A673 (cell line): ENCODE data around the gene OLA1. TPM values are rescaled to one million over a fixed set of nuclear protein-coding genes. Genes with fewer than 3 reads are reported as not detected.
"Not testable (repeated sequence)": the region's sequence is repeated elsewhere in the genome, so short reads cannot be mapped to it uniquely, and the experiment has no call there.

Experiments
- BruUV-seq: library from RNA; stranded (reverse); fragments of 400-500 nt; replicated peaks from 2 replicates; lab custom pipeline; 2021; lab: Mats Ljungman, UMichigan
- CTCF ChIA-PET: fragments of 300-600 bp; sonication (Branson Sonifier 250); formaldehyde crosslinking; loops from one replicate; lab custom pipeline; 2022; ENCODE audit warnings: antibody characterized with exemption; lab: Charles Lee
- POLR2A ChIA-PET: fragments of 300-600 bp; sonication (Branson Sonifier 250); formaldehyde crosslinking; loops from one replicate; lab custom pipeline; 2022; ENCODE audit warnings: antibody characterized with exemption; ENCODE audit not compliant: low non-redundant PET; lab: Charles Lee
- DNase-seq: peaks from one replicate; pipeline ENCODE4 v3.0.0-alpha.2; 2015; ENCODE audit warnings: low spot score
- H3K27ac ChIP-seq: fragments of 200-600 bp; sonication (generic); 2 replicates; pipeline ENCODE4 v1.5.1; 2016; ENCODE audit warnings: mixed run types, low read depth, mild to moderate bottlenecking, mixed read lengths, antibody characterized with exemption, low read length; ENCODE audit not compliant: poor library complexity, severe bottlenecking
- H3K27me3 ChIP-seq: fragments of 200-600 bp; sonication (generic); replicated peaks from 2 replicates; pipeline ENCODE4 v1.6.1; 2017; ENCODE audit warnings: mixed run types, low read depth, mild to moderate bottlenecking, mixed read lengths, antibody characterized with exemption, low read length; ENCODE audit not compliant: insufficient read depth, poor library complexity
- H3K36me3 ChIP-seq: fragments of 200-600 bp; sonication (generic); 2 replicates; pipeline ENCODE4 v1.6.1; 2016; ENCODE audit warnings: mixed run types, mild to moderate bottlenecking, mixed read lengths, antibody characterized with exemption, low read length; ENCODE audit not compliant: insufficient read depth, poor library complexity, severe bottlenecking
- H3K4me1 ChIP-seq: fragments of 200-600 bp; sonication (generic); 2 replicates; pipeline ENCODE4 v1.6.1; 2017; ENCODE audit warnings: mixed run types, mild to moderate bottlenecking, mixed read lengths, antibody characterized with exemption, low read length; ENCODE audit not compliant: insufficient read depth, poor library complexity, severe bottlenecking
- H3K4me3 ChIP-seq: fragments of 200-600 bp; sonication (generic); 2 replicates; pipeline ENCODE4 v1.5.1; 2016; ENCODE audit warnings: low read depth, mixed run types, mild to moderate bottlenecking, mixed read lengths, low read length; ENCODE audit not compliant: poor library complexity, severe bottlenecking
- H3K9me3 ChIP-seq: fragments of 200-600 bp; sonication (generic); 2 replicates; pipeline ENCODE4 v1.6.1; 2016; ENCODE audit warnings: mixed run types, low read depth, mild to moderate bottlenecking, mixed read lengths, antibody characterized with exemption, low read length; ENCODE audit not compliant: poor library complexity, severe bottlenecking
- EZH2 ChIP-seq: fragments of 200-600 bp; sonication (generic); IDR thresholded peaks from 2 replicates; pipeline ENCODE4 v1.6.1; 2017; ENCODE audit warnings: borderline replicate concordance, low read depth, mild to moderate bottlenecking, mixed read lengths, antibody characterized with exemption, low read length; ENCODE audit not compliant: poor library complexity, severe bottlenecking
- intact Hi-C: fragments of 100-400 bp; cut with micrococcal nuclease; formaldehyde crosslinking; loops from one replicate; pipeline ENCODE4 v1.10.0; 2022; ENCODE audit not compliant: unreplicated experiment
- total RNA-seq: library from RNA; stranded (reverse); gene quantifications from 2 replicates; pipeline ENCODE4 v1.2.3, GENCODE V29; 2021
- TF ChIP-seq, protein P1 (sequence below): fragments of 300-800, 200-600 bp; sonication (generic); conservative IDR thresholded peaks from 2 replicates; pipeline ENCODE4 v1.5.1; 2017; ENCODE audit warnings: low read depth, mild to moderate bottlenecking, antibody characterized with exemption, low read length, moderate library complexity, mixed read lengths

The OLA1 gene
- total RNA-seq, 1 experiment from 2014 or later: 174 TPM

DNA sequence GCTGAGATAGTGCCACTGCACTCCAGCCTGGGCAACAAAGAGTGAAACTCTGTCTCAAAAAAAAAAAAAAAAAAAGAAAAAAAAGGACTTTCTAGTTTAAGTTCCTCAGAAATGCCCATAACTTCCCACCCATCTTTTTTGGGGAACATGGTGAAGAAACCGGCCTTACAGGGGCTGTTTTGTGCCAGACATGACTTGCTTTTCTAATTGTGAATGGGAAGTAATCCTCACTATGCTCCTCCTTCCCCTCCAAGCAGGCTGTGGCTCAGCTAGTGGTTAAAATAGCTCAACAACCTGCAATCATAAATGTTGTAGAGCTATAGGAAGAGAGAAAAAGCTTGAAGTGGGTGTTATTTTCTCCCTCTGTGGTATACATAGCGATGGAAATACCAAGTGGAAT is 34.1 kb upstream of the OLA1 start:
- H3K27ac ChIP-seq: no peak overlapping the region
- ChIA-PET POLR2A (interaction anchor here (0.7 kb wide), 1 partner anchor 664 kb away, joined by 3 read pairs; no protein-coding TSS in a partner anchor), CTCF (interaction anchor here (0.6 kb wide), 1 partner anchor 881 kb away, joined by 6 read pairs; no protein-coding TSS in a partner anchor)
- no peak overlapping the region for H3K4me3 ChIP-seq
- TF ChIP-seq, protein P1, sequence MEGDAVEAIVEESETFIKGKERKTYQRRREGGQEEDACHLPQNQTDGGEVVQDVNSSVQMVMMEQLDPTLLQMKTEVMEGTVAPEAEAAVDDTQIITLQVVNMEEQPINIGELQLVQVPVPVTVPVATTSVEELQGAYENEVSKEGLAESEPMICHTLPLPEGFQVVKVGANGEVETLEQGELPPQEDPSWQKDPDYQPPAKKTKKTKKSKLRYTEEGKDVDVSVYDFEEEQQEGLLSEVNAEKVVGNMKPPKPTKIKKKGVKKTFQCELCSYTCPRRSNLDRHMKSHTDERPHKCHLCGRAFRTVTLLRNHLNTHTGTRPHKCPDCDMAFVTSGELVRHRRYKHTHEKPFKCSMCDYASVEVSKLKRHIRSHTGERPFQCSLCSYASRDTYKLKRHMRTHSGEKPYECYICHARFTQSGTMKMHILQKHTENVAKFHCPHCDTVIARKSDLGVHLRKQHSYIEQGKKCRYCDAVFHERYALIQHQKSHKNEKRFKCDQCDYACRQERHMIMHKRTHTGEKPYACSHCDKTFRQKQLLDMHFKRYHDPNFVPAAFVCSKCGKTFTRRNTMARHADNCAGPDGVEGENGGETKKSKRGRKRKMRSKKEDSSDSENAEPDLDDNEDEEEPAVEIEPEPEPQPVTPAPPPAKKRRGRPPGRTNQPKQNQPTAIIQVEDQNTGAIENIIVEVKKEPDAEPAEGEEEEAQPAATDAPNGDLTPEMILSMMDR: no peak
- no peak for TF ChIP-seq EZH2
- peaks cover 27% of the 10 kb centered on the region for H3K27me3 ChIP-seq
- no peak for DNase-seq
- no peaks in the 10 kb centered on the region for H3K9me3 ChIP-seq
- H3K4me1 ChIP-seq: no peaks in the 10 kb centered on the region
- no peaks in the 10 kb centered on the region for H3K36me3 ChIP-seq
- intact Hi-C loops: no loop called here
- BruUV-seq: no TSS peak

DNA sequence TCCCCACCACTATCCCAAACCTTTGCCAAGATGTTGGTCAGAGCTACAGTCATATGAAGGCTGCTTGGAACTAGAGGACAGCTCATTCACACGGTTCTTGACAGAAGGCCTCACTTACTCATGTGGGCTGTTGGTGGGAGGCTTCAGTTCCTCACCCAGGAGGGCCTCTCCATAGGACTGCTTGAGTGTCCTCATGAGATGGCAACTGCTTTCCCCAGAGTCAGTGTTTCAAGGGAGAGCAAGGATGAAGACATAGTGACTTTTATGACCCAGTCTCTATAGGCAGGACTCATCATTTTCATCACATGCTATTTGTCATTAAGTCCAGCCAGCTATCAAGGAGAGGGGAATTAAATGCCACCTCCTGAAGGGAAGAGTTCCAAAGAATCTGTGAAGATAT is 33.4 kb upstream of the OLA1 start:
- Histone ChIP-seq H3K27ac (no peak overlapping the region), H3K4me1 (no peaks in the 10 kb centered on the region), H3K9me3 (no peaks in the 10 kb centered on the region), H3K36me3 (no peaks in the 10 kb centered on the region), H3K4me3 (no peak overlapping the region), H3K27me3 (peaks cover 22% of the 10 kb centered on the region)
- DNase-seq: no peak
- TF ChIP-seq, protein P1: no peak
- TF ChIP-seq EZH2: no peak
- POLR2A ChIA-PET: no interaction called here
- CTCF ChIA-PET: interaction anchor here (0.6 kb wide), 1 partner anchor 880 kb away, joined by 6 read pairs; no protein-coding TSS in a partner anchor
- intact Hi-C loops: no loop called here
- BruUV-seq: no TSS peak

DNA sequence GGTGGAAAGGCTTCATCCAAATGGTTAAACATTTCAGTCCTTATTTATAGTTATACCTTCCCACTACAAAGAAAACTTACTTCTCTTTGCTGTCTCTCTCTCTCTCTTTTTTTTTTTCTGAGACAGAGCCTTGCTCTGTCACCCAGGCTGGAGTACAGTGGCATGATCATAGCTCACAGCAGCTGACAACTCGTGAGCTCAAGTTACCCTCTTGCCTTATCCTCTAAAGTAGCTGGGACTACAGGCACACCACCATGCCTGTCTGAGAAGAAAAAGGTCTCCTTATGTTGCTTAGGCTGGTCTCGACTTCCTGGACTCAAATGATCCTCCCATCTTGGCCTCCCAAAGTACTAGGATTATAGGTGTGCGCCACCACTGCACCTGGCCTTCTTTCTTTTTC is 32.3 kb upstream of the OLA1 start:
- intact Hi-C loops: no loop called here
- Histone ChIP-seq H3K9me3 (no peaks in the 10 kb centered on the region), H3K27ac (no peak overlapping the region), H3K36me3 (no peaks in the 10 kb centered on the region), H3K4me1 (no peaks in the 10 kb centered on the region), H3K4me3 (no peak overlapping the region), H3K27me3 (peaks cover 15% of the 10 kb centered on the region)
- TF ChIP-seq, protein P1: no peak
- TF ChIP-seq EZH2: no peak
- no TSS peak for BruUV-seq
- POLR2A ChIA-PET: no interaction called here
- CTCF ChIA-PET: no interaction called here
- DNase-seq: no peak

DNA sequence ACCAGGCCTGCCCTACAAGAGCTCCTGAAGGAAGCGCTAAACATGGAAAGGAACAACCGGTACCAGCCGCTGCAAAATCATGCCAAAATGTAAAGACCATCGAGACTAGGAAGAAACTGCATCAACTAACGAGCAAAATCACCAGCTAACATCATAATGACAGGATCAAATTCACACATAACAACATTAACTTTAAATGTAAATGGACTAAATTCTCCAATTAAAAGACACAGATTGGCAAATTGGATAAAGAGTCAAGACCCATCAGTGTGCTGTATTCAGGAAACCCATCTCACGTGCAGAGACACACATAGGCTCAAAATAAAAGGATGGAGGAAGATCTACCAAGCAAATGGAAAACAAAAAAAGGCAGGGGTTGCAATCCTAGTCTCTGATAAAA is 21.9 kb upstream of the OLA1 start:
- BruUV-seq, intact Hi-C loops, H3K27me3 ChIP-seq, H3K4me1 ChIP-seq, H3K36me3 ChIP-seq, H3K4me3 ChIP-seq, CTCF ChIA-PET, H3K27ac ChIP-seq, POLR2A ChIA-PET, DNase-seq, H3K9me3 ChIP-seq: not testable (repeated sequence)
